Trophoblast cell (in vitro differentiated cells and primary cell): ENCODE data around the gene MYO1D.

Source experiments
- DNase-seq, 2 donors: peaks; one replicate each; pipeline ENCODE4 v3.0.0-alpha.2; 2016
- H2AFZ ChIP-seq: 2 replicates; pipeline ENCODE4 v1.6.1; 2013; ENCODE audit warnings: low read length, moderate library complexity, mild to moderate bottlenecking; ENCODE audit not compliant: insufficient read depth, poor library complexity
- H2AK5ac ChIP-seq: 2 replicates; pipeline ENCODE4 v1.6.1; 2013; ENCODE audit warnings: mild to moderate bottlenecking, low read length
- H2BK120ac ChIP-seq: 2 replicates; pipeline ENCODE4 v1.6.1; 2013; ENCODE audit warnings: low read length, mild to moderate bottlenecking, moderate library complexity; ENCODE audit not compliant: insufficient read depth, poor library complexity
- H2BK12ac ChIP-seq: 2 replicates; pipeline ENCODE4 v1.6.1; 2013; ENCODE audit warnings: mild to moderate bottlenecking, low read length, moderate library complexity
- H2BK5ac ChIP-seq: 2 replicates; pipeline ENCODE4 v1.6.1; 2013; ENCODE audit warnings: low read length, low read depth, moderate library complexity, mild to moderate bottlenecking; ENCODE audit not compliant: poor library complexity
- H3K14ac ChIP-seq: 2 replicates; pipeline ENCODE4 v1.6.1; 2013; ENCODE audit warnings: mild to moderate bottlenecking, low read length
- H3K18ac ChIP-seq: 2 replicates; pipeline ENCODE4 v1.6.1; 2013; ENCODE audit warnings: mild to moderate bottlenecking, low read length
- H3K23ac ChIP-seq: 2 replicates; pipeline ENCODE4 v1.6.1; 2013; ENCODE audit warnings: low read length
- H3K27ac ChIP-seq: 2 replicates; pipeline ENCODE4 v1.5.1; 2013; ENCODE audit warnings: low read depth, mild to moderate bottlenecking, inconsistent platforms, low read length, moderate library complexity
- H3K27me3 ChIP-seq: 2 replicates; pipeline ENCODE4 v1.6.1; 2013; ENCODE audit warnings: inconsistent platforms, mild to moderate bottlenecking, low read length, moderate library complexity; ENCODE audit not compliant: insufficient read depth
- H3K36me3 ChIP-seq, 2 experiments: 1 replicate in 1 of 2; 2 replicates in 1 of 2; pipeline ENCODE4 v1.6.1; 2013; ENCODE audit warnings: low read length in 2 of 2, mild to moderate bottlenecking in 2 of 2, moderate library complexity in 1 of 2; ENCODE audit not compliant: insufficient read depth in 2 of 2, control insufficient read depth in 1 of 2
- H3K4ac ChIP-seq: 2 replicates; pipeline ENCODE4 v1.6.1; 2013; ENCODE audit warnings: low read depth, mild to moderate bottlenecking, low read length, moderate library complexity
- H3K4me1 ChIP-seq, 2 experiments: 1 replicate in 1 of 2; 2 replicates in 1 of 2; pipeline ENCODE4 v1.6.1; 2013; ENCODE audit warnings: low read length in 2 of 2, mild to moderate bottlenecking in 2 of 2, moderate library complexity in 1 of 2; ENCODE audit not compliant: insufficient read depth in 2 of 2, control insufficient read depth in 1 of 2
- H3K4me2 ChIP-seq: 2 replicates; pipeline ENCODE4 v1.6.1; 2013; ENCODE audit warnings: inconsistent platforms, mild to moderate bottlenecking, low read length, moderate library complexity
- H3K4me3 ChIP-seq: 2 replicates; pipeline ENCODE4 v1.5.1; 2013; ENCODE audit warnings: mild to moderate bottlenecking, low read depth, low read length, inconsistent platforms
- H3K79me1 ChIP-seq: one replicate; pipeline ENCODE4 v1.6.1; 2013; ENCODE audit warnings: low read length
- H3K79me2 ChIP-seq: 2 replicates; pipeline ENCODE4 v1.6.1; 2013; ENCODE audit warnings: low read length, mild to moderate bottlenecking; ENCODE audit not compliant: control insufficient read depth, insufficient read depth, poor library complexity
- H3K9ac ChIP-seq: 2 replicates; pipeline ENCODE4 v1.6.1; 2013; ENCODE audit warnings: mild to moderate bottlenecking, low read length
- H3K9me3 ChIP-seq: 2 replicates; pipeline ENCODE4 v1.6.1; 2013; ENCODE audit warnings: low read depth, mild to moderate bottlenecking, control low read depth, inconsistent platforms, low read length; ENCODE audit not compliant: insufficient read depth
- H4K12ac ChIP-seq: 2 replicates; pipeline ENCODE4 v1.6.1; 2013; ENCODE audit warnings: low read depth, mild to moderate bottlenecking, low read length, moderate library complexity
- H4K8ac ChIP-seq: 2 replicates; pipeline ENCODE4 v1.6.1; 2013; ENCODE audit warnings: low read depth, mild to moderate bottlenecking, low read length, moderate library complexity
- H4K91ac ChIP-seq: one replicate; pipeline ENCODE4 v1.6.1; 2013; ENCODE audit warnings: low read depth, mild to moderate bottlenecking, low read length, moderate library complexity
- WGBS: extraction: QIAGEN DNeasy Blood & Tissue Kit; methylation state at CpG from one replicate; pipeline ENCODE4 v1.1.7; 2013; ENCODE audit warnings: missing lambda C conversion rate; ENCODE audit not compliant: insufficient read length, insufficient coverage; ENCODE audit errors: extremely low coverage; 5-methylcytosine and 5-hydroxymethylcytosine counted together

The MYO1D gene

GRCh38 chr17:32494621-32495358, 382.1 kb downstream of the MYO1D start:
- Histone ChIP-seq H3K4me3 (no peak overlapping the region), H4K91ac (no peak overlapping the region), H3K4ac (no peak overlapping the region), H2BK5ac (no peak overlapping the region), H4K8ac (no peak overlapping the region), H3K9me3 (no peaks in the 10 kb centered on the region), H3K23ac (no peak overlapping the region), H2AK5ac (no peak overlapping the region), H3K18ac (no peak overlapping the region), H4K12ac (no peak overlapping the region), H3K36me3 (no peaks in the 10 kb centered on the region), H2BK12ac (no peak overlapping the region), H2BK120ac (no peak overlapping the region), H3K79me1 (no peaks in the 10 kb centered on the region), H3K9ac (no peak overlapping the region), H3K4me2 (no peak overlapping the region), H3K14ac (no peak overlapping the region), H3K4me1 (peaks cover 4 to 8% of the 10 kb centered on the region in 2 experiments), H3K27me3 (no peaks in the 10 kb centered on the region), H3K79me2 (no peaks in the 10 kb centered on the region), H3K27ac (no peak overlapping the region), H2AFZ (no peak overlapping the region)
- WGBS: no CpG with 5 or more reads among the region's 34 CpGs
- no peak for DNase-seq

GRCh38 chr17:32493976-32494513, 382.9 kb downstream of the MYO1D start:
- Histone ChIP-seq H3K4me3 (no peak overlapping the region), H2BK12ac (no peak overlapping the region), H3K27me3 (no peaks in the 10 kb centered on the region), H3K4ac (no peak overlapping the region), H4K8ac (no peak overlapping the region), H3K23ac (no peak overlapping the region), H3K79me1 (no peaks in the 10 kb centered on the region), H2AFZ (no peak overlapping the region), H3K79me2 (no peaks in the 10 kb centered on the region), H3K18ac (no peak overlapping the region), H2BK5ac (no peak overlapping the region), H3K9me3 (no peaks in the 10 kb centered on the region), H2AK5ac (no peak overlapping the region), H4K91ac (no peak overlapping the region), H3K9ac (no peak overlapping the region), H4K12ac (no peak overlapping the region), H3K27ac (no peak overlapping the region), H3K36me3 (no peaks in the 10 kb centered on the region), H3K14ac (no peak overlapping the region), H3K4me2 (no peak overlapping the region), H3K4me1 (peaks cover 4 to 8% of the 10 kb centered on the region in 2 experiments), H2BK120ac (no peak overlapping the region)
- DNase-seq: no peak
- no CpG with 5 or more reads among the region's 11 CpGs for WGBS

GRCh38 chr17:32493571-32493970, 383.4 kb downstream of the MYO1D start:
- Histone ChIP-seq H3K4me2 (no peak overlapping the region), H3K4ac (no peak overlapping the region), H2BK5ac (no peak overlapping the region), H3K9me3 (no peaks in the 10 kb centered on the region), H3K27ac (no peak overlapping the region), H4K12ac (no peak overlapping the region), H3K14ac (no peak overlapping the region), H3K79me1 (no peaks in the 10 kb centered on the region), H3K36me3 (peaks cover 0 to 3% of the 10 kb centered on the region in 2 experiments), H2AK5ac (no peak overlapping the region), H3K79me2 (no peaks in the 10 kb centered on the region), H4K8ac (no peak overlapping the region), H2AFZ (no peak overlapping the region), H3K23ac (no peak overlapping the region), H2BK12ac (no peak overlapping the region), H4K91ac (no peak overlapping the region), H3K9ac (no peak overlapping the region), H3K27me3 (no peaks in the 10 kb centered on the region), H3K4me3 (no peak overlapping the region), H3K18ac (no peak overlapping the region), H3K4me1 (peaks cover 4 to 8% of the 10 kb centered on the region in 2 experiments), H2BK120ac (no peak overlapping the region)
- WGBS: no CpG with 5 or more reads among the region's 15 CpGs
- DNase-seq: no peak

- no CpG with 5 or more reads among the region's 7 CpGs for WGBS
- H3K36me3 ChIP-seq: peaks cover 0 to 4% of the 10 kb centered on the region in 2 experiments
- H3K27ac ChIP-seq: no peak overlapping the region
- H3K4me1 ChIP-seq: peaks cover 6 to 7% of the 10 kb centered on the region in 2 experiments
- H4K12ac ChIP-seq: no peak overlapping the region
- no peaks in the 10 kb centered on the region for H3K9me3 ChIP-seq
- H3K27me3 ChIP-seq: no peaks in the 10 kb centered on the region
- H3K14ac ChIP-seq: no peak overlapping the region
- no peak overlapping the region for H3K4me2 ChIP-seq
- H3K79me2 ChIP-seq: no peaks in the 10 kb centered on the region
- no peak overlapping the region for H2BK12ac ChIP-seq
- H2AK5ac ChIP-seq: no peak overlapping the region
- no peaks in the 10 kb centered on the region for H3K79me1 ChIP-seq
- H2BK5ac ChIP-seq: no peak overlapping the region
- no peak overlapping the region for H2AFZ ChIP-seq
- no peak overlapping the region for H2BK120ac ChIP-seq
- H4K8ac ChIP-seq: no peak overlapping the region
- no peak overlapping the region for H3K23ac ChIP-seq
- no peak for DNase-seq
- no peak overlapping the region for H3K18ac ChIP-seq
- no peak overlapping the region for H3K4ac ChIP-seq
- H3K9ac ChIP-seq: no peak overlapping the region
- H4K91ac ChIP-seq: no peak overlapping the region
- H3K4me3 ChIP-seq: no peak overlapping the region
Measured at GRCh38 chr17:32492648-32493289, 384.2 kb downstream of the MYO1D start.
